ENCODE data around the gene RPP30. TPM values are rescaled to one million over a fixed set of nuclear protein-coding genes. Genes with fewer than 3 reads are reported as not detected.
"Not testable (repeated sequence)": the region's sequence is repeated elsewhere in the genome, so short reads cannot be mapped to it uniquely, and the experiment has no call there.

Gene RPP30
- total RNA-seq, 1 donor from 2014 or later: 32.9 TPM

DNA sequence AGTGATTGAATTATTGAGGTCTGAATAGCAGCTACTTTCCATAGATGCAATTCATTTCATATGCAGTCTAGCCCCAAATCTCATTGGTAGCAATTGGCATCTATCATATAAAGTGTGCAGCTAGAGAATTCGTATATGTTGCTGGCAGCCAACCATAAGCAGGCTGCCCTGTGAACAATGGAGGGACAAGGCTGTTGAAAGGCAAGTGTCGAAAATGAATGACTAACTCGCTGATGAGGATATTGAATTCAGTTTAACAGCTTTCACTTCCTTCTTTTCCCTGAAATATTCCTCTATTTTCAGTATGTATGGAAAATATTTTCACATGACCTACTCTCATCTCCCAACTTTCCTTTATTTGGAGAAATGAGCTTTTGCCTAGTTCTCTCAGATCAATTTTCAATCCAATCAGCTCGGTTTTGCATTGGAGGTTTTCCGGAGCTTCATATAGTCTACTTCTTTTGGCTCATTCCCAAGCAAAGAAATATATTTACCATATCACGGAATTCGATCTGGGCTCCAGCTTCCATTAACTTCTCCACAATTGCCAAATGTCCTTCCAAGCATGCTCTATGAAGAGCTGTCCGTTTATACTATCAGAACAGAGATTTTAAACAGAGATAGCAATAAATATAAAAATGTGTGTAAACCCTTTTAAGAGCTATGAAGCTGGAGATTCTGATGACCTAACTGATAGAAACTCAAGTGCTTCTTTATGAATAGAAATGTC, 45.6 kb downstream of the RPP30 start:
- DNase-seq (ENCODE audit: low spot score): no peak

DNA sequence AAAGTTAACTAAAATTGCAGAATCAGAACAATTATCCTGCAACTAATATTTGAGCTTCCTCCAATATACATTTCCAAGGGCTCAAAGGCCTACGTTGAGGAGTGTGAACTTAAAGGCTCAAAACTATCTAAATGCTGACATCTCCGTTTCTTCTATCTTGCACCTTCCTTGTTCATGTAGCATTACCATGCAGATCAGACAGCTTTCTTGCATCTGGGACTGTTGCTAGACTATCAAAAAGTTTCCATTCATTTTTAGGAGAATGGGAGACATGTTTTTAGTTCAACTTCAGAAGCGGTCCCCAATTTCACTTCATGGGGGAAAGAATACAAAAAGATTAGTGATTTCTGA, 46.2 kb downstream of the RPP30 start:
- no peak for DNase-seq (ENCODE audit: low spot score)

DNA sequence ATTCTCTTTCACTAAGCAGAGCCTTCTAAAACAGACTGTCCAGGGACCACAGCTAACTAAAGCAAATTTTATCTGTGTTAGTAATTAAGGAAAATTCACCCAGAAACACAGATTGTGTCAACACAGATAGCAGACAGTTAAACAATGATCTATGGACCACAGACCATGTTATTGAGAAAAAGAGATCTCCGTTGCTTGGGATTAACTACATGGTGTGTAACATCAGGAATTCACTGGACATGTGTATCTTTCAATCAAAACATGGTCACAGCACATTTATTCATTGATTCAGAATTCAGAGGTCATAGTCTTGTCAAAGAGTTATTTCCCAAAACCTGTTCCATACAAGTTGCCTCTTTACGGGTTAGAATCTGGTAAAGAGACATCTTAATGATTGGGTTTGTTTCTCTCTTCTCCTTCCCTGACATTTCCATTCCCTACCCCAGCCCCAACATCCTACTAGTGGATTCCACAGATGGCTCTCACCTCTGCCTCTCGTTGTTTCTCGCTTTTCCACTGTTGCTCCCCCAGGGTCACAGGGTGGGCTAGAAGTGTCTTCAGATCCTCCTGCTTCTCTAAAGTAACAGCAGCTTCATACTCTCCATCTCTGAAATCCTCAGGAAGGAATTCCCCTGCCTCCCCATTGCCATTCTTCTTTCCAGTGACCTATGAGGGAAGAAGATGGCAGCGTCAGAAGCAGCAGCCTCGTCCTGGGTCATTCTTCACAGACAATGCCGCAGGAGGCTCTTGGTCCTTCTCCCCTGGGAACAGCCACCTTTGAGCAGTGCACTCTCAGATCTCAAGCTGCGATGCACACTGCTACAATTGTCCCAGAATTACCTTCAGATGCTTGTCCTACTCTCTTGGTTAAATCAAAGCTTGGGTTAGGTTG, 48.2 kb downstream of the RPP30 start:
- no peak for DNase-seq (ENCODE audit: low spot score)

DNA sequence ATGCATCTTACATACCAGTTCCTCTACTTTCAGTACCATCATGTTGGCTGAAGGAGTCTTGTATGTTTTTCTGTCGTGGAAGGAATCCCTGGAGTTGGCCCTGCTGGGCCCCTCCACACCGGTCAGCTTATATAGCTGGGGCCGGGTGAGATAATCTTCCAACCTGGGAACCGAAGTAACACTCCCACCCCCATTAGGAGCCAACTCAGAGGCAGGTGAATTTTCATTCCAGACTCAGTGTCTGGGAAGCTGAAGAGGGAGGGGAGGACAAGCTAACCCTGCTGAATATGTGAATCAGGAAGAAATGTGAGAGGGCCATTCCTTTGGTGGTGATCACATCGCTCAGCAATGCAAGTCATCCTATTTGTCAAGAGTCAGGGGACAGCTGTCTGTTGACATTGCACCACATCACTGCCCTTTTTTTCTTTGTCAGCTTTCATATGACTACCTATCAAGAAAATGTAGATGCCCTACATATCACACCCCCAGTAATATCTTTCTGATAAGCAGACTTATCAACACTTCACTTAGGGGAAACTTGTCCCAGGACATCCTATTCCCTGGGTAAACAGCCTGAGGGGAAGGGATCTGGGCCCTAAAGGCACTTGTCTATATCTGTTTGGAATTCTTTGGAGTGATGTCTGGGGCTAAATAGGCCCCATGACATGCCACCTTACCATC, 49.4 kb downstream of the RPP30 start, which contains the start of gene ANKRD1:
Gene ANKRD1 (minus strand): TSS at position 102 of the 681 bp plus-strand sequence. CDS start 60 bp downstream, at position 42.
- DNase-seq (ENCODE audit: low spot score): no peak

DNA sequence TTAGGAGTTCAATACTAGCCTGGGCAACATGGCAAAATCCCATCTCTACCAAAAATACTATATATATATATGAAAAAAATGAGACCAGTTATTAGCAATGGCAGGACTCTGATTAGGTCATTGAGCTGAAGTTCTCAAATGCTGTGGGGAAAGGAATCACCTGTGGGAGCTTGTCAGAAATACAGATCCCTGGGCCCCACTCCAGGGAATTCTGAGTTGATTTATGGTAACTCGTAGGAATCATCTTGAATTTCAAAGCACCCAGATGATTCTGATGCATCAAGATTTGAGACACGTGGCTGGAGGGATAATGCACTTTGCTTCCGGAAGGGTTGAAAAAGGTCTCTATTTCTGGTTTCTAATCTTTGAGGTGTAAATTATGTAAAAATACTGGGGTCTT, 50.1 kb downstream of the RPP30 start:
- no peak for DNase-seq (ENCODE audit: low spot score)

DNA sequence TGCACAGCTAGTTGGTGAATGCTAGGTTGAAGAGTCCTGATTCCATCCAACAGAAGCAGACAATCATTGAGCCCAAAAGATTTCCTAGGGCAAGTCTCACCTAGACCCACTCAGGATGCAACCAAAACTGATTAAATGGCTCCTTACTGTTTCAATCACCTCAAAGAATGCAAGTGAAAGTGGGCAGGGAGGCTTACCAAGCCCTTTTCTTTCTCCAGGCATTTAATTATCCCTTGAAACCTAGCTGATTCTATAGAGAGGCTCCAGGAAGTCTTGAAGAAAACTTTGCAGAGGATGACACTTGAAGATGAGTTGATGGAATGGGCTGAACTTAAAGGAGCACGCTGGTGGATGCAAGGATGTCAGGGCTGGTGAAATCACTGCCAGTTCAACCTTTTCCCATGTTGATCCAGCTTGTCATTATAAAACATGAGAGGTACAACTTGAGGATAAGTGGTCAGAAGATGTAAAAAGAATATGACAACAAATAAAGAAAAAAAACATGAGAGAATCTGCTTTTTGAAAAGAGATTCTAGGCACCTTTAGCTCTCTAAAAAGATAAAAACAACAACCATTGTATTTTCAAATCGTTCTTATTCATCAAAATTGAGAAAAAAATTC, 51.4 kb downstream of the RPP30 start:
- no peak for DNase-seq (ENCODE audit: low spot score)

DNA sequence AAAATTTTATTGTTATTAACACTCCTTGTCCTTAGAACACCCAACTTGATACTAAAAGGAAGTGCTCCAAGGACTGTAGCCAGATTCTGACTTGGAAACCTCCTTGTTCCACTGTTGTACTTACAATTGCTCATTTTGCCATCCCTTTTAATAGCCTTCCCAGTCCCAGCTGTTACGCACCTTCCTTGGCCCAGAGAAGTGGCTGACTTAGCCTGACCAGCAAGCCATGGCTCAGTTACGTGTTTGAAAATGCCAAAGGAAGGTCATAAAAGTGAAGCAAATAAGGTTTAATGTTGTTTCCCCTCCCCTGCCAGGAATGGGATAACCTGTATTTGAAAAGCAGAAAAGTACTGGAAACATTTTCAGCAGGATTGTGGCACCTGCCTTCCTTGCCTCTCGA, 52.8 kb downstream of the RPP30 start:
- no peak for DNase-seq (ENCODE audit: low spot score)

DNA sequence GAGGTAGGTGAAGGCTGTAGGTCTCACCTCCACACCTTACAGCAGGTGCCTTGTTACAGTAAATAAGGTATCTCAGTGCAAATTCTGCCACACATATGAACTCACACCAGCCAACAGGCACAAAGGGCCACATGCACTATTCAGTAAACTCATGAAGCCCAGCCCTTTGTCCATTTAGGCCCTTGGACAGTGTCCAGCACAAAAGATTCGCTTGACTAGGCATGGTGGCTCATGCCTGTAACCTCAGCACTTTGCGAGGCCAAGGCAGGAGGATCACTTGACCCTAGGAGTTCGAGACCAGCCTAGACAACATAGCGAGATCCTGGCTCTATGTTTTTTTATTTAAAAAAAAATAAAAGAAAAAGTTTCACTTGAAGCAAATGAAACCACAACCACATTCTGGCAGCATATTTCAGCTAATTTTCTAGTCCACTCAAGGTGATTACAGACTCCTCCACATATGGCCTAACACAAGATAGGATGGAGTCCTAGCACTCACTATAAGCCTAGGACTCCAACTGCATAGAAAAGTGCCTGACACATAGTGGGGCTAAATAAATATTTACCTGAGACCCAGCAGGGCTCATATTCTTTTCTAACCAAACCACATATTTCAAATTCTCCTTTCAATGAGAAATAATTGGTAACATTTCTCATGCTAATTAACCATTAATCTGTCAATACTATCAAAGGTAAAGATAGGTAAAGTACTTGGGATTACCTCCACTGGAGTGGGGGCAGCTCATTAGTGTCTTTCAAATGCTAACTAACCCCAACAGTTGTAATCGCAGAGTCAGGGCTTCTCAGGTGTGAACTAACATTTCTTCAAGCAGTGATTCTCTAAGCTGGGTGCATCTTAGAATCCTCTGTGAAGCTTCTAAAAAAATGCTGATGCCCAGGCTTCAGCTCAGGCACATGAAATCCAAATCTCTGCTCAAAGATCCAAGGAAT, 53.6 kb downstream of the RPP30 start:
- no peak for DNase-seq (ENCODE audit: low spot score)

DNA sequence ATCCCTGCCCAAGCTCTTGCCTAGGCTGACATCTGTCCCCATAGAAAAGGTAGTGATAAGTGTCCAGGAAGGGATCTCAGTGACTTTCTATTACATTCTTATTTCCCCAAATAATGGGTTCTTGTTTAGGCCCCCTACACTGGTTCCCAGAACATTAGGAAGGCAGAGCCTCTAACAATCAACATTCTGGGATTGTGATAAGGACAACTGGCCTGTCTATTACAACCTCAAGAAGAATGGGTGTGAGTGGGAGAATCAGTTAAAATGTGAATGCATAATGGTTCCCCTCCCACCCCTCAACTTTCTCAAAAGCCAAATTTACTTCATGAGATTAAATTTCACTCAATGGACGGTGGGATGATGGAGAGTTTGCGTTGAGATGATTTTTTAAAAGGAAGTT, 55.5 kb downstream of the RPP30 start:
- no peak for DNase-seq (ENCODE audit: low spot score)

DNA sequence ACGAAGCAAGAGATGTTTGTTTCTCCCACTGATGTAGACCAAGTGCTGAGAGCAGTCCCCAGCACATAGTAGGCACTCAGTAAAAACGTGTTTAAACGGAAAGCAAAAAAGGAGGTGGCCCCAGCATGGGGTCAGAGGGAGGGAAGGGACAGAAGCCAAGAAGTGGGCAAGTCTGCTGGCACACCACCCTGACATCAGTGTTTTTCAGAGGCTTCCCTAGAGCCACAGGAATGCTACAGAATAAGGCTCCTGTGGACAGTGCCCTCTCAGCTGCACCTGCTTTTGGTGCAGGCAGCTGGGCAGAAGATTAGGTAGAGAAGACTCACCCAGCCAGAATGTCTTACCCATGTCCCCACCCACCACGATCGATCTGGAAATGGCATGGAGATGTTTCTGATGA, 57.4 kb downstream of the RPP30 start:
- no peak for DNase-seq (ENCODE audit: low spot score)

DNA sequence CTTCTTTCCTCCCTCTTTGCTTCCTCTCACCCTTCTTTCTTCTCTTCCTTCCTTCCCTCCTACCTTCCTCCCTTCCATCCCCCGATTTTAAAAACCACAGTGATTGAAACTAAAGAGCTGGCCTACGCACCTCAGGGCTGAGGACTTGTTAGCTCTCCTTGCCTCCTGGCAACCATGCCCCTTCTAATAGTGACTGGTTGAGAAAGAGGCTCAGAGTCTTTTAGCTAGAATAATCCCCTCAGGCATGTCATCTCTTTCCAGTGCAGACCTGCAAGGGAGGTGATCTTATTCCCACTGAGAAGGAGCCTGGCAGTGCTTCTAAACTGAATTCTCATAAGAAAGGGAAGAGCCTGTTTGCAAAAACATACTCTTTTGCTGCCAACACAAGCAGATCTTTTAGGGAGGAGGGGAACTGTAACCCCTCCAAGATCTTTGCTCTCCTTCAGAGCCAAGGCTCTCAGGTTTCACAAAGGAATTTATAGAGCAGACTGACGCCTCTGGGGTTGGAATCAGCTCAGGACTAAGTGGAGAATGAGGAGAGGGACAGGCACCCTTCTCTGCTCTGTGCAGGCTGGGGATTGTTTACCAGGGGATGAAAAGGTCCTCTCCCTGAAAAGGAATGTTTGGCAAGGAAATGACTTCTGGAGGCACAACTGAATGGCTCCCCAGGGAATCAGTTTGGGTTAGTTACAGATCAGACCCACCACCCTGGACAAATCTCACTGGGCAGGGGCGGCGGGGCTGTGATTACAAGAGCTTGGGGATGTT, 58.5 kb downstream of the RPP30 start:
- DNase-seq (ENCODE audit: low spot score): no peak

DNA sequence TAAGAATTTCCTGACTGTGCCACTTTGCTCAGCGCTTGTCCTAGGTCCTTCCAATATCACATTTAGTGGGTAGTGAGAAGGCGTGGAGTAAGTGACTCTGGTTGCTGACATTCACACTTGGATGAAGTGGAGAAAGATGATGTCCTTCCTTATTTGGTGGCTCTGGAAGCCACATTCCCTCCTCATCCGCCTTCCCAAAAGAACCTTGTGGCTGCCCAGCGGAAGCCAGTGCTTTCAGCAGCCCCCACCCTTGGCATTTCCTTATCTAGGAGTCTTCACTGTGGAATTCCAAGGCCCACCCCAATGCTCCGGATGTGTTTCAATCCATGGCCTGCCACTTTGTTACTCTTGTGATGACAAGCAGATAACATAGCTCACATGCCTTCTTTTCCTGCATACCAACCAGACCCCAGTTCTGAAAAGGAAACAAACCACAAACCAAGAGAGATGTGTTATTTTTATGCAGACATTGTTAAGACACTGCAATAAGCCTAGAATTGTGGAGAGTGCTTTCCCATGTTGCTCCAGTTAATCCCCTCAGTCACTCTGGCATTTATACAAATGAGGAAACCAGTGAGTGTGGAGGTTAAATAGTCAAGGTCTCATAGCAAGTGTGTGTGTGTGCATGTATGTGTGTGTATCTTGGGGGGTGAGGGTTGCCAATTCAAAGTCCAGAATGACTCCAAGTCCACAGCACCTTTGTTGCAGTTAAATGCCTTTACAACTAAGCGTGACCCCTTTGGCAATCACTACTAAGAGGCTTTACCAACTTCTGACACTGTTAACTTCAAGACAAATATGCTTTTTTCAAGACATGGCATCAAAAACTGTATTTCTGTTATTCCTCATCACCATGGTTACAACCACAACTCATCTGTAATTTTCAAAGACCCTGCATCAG, 59.4 kb downstream of the RPP30 start:
- DNase-seq (ENCODE audit: low spot score): no peak

DNA sequence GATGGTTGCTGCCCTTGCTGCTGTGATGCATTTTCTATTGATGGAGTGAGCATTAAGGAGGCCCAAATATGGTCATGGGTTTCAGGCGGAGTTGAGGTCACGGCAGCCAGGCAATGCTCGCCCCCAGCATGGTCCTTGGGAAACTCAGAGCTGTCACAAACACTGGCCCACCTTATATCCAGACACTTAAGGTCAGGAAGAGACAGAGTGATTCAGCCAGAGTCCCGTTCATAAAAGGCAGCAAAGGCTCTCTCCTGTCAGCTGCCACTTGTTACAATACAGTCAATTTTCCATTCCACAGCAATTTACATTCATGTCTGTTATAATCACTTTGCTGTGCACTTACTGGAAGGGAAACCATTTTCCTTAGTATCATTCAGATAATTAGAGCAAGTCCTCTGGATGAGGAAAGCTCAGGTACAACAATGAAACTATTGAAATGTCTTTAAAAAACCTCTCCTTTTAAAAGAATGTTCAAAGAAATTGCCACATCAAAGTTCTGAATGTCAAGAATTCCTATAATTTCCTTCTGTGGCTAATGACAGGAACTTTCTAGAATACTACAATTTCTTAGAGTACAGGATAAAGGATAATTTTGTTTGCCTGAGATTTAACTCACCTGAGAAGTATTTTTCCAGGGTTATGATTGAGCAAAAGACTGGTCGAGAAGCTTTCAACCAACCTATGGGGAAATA, 64.0 kb downstream of the RPP30 start:
- DNase-seq (ENCODE audit: low spot score): no peak

DNA sequence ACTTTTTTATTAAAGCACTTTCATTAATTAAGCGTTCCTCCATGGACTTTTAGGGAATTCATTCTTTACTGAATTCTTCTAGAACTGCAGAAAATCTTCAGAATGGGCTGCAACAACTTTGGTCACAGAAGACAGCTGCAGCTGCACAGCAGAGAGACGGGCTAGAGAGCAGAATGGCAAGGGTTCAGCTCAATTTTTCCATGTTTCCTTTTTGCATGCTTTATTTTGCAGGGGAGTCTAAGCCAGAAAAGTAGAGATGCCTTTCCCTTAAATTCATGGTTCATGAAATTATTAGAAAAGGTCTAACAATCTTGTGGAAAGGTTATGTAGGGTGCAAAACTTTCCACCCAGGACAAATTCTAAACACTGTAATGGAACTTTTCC, 64.5 kb downstream of the RPP30 start:
- DNase-seq (ENCODE audit: low spot score): no peak

DNA sequence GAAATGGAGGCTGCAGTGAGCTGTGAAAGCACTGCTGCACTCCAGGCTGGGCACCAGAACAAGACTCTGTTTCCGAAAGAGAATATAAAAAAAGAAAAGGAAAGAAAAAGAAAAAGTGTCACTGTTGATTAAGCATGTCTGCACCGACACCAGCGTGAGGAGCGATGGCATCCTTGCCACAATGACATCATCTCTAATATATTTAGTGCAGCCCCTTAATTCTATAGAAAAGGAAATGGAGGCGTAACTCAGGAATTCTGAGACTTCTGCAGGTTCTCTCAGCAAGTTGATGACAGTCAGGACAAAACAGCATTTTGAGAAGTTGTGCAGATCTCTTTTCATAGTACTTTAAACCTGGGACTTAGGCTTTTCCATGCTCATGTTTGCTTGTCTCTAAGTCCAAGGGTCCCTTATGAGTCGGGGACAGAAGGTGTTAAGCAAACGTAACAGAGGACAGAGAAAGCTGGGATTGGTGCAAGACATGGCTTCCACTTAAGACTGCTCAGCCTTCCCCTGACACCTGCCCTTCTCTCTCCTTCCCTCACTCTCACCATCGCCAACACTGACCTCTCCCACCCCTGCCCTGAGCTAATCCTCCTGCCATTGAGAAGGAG, 66.0 kb downstream of the RPP30 start:
- DNase-seq (ENCODE audit: low spot score): no peak

DNA sequence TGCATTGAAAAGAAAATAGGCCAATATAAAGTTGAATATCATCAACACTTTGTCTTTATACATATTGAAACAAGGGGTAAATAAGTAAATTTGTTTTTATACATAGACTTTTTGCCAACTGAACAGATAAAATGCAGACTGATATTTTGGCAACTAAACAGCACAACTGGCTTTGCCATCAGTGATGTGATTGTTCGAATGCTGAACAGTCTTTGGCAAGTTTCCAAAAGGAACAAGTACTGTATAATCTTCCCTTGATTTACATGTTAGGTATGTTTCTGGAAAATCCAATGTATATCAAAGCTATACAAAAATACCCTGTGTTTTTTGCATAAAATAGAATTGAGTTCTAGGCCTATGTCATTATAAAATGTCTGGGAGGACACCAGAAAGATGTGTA, 67.3 kb downstream of the RPP30 start:
- DNase-seq (ENCODE audit: low spot score): no peak

DNA sequence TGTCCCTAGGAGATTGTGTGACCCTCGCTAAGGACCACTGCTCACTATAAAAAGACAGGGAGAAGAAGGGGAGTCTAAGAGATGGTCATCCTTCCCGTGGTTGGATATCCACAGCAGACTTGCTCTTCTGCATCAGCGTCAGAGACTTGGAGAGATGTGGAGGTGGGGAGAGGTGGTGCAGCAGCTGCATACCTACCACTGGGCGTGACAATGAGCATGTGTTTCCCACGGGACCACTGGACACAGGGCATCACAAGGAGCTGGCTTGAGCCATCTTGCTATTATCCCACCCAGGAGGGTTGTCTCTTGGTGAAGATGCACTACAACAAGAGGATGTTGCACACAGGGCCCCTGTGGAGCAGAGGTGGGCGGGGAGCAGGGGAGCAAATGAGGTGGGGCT, 67.9 kb downstream of the RPP30 start:
- DNase-seq (ENCODE audit: low spot score): no peak

DNA sequence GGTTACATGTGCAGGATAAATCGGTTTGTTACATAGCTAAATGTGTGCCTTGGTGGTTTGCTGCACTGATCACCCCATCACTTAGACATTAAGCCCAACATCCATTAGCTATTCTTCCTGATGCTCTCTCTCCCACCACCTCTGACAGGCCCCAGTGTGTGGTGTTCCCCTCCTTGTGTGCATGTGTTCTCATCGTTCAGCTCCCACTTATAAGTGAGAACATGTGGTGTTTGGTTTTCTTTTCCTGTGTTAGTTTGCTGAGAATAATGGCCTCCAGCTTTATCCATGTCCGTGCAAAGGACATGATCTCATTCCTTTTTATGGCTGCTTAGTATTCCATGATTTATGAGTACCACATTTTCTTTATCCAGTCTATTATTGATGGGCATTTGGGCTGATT, 71.2 kb downstream of the RPP30 start:
- not testable (repeated sequence) for DNase-seq (ENCODE audit: low spot score)

Measured in ureter (tissue), 1 donor.